IPS-20b (cell line): Measurements from ENCODE around the gene STX16.

Experiments
- H3K27ac ChIP-seq: one replicate; pipeline ENCODE4 v1.5.1; 2013; ENCODE audit warnings: low read length
- H3K27me3 ChIP-seq: 2 replicates; pipeline ENCODE4 v1.6.1; 2013; ENCODE audit warnings: mild to moderate bottlenecking, low read length, inconsistent platforms; ENCODE audit not compliant: insufficient read depth
- H3K36me3 ChIP-seq: 2 replicates; pipeline ENCODE4 v1.6.1; 2013; ENCODE audit warnings: low read depth, mild to moderate bottlenecking, inconsistent platforms, low read length, moderate library complexity; ENCODE audit not compliant: insufficient read depth
- H3K4me1 ChIP-seq: 2 replicates; pipeline ENCODE4 v1.6.1; 2013; ENCODE audit warnings: mild to moderate bottlenecking, control low read depth, inconsistent platforms, low read length, moderate library complexity; ENCODE audit not compliant: insufficient read depth
- H3K4me3 ChIP-seq: 2 replicates; pipeline ENCODE4 v1.5.1; 2013; ENCODE audit warnings: mild to moderate bottlenecking, low read length, inconsistent platforms
- H3K9ac ChIP-seq: 2 replicates; pipeline ENCODE4 v1.6.1; 2013; ENCODE audit warnings: low read depth, mild to moderate bottlenecking, inconsistent platforms, low read length, moderate library complexity
- H3K9me3 ChIP-seq: 2 replicates; pipeline ENCODE4 v1.6.1; 2013; ENCODE audit warnings: mild to moderate bottlenecking, low read depth, low read length, inconsistent platforms; ENCODE audit not compliant: insufficient read depth

STX16 gene

DNA sequence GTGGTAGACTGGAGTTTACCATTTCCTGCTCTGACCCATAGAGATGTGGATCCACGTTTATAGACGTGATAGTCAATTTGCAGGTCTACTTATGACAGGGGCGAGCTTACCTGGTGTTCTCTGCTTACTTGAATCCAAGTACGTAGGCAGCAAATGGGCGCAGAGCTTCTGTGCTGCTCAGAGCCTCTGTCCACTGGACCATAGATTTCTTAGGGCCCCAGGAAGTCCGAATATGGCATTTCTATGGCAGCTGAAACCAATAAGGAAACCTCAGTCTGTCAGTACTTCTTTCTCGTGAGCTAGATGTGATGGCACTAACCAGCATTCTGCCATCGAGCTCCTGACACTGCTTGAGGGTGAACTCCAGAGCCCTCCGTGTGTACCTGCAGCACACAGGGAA, 22.0 kb downstream of the STX16 start:
- peak overlapping the region; percentile 9 for H3K27ac ChIP-seq
- H3K36me3 ChIP-seq, result peaks cover 65% of the 10 kb centered on the region

DNA sequence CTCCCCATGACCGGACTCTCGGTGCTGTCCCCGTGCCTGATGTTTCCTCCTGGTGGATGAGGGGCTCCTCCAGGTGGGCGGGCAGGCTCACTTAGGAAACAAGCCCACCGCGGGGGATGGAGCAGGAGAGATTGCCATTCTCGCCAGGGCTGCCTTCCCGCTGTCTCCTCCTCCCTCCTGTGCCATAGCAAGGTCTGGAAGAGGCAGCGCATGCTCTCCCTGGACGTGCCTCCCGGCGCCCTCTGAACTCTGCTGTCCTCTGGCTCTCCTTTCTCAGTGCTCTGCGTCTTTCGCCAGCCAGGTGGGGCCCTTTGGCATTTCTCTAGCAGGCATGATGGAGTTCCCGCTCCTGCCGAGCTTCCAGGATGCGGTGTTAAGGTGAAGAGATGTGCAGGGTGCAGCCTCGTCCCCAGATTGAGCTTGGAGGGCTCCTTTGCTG, 24.1 kb downstream of the STX16 start:
- Histone ChIP-seq H3K4me1 (peaks cover 22% of the 10 kb centered on the region), H3K4me3 (no peak overlapping the region), H3K36me3 (peaks cover 79% of the 10 kb centered on the region), H3K27me3 (no peaks in the 10 kb centered on the region), H3K27ac (no peak overlapping the region), H3K9me3 (no peaks in the 10 kb centered on the region), H3K9ac (no peak overlapping the region)

More for the DNA sequence above, 22.0 kb downstream of the STX16 start:
- peaks cover 33% of the 10 kb centered on the region for H3K4me1 ChIP-seq
- H3K9ac ChIP-seq, result no peak overlapping the region
- H3K4me3 ChIP-seq, result no peak overlapping the region
- no peaks in the 10 kb centered on the region for H3K27me3 ChIP-seq
- H3K9me3 ChIP-seq, result no peaks in the 10 kb centered on the region

DNA sequence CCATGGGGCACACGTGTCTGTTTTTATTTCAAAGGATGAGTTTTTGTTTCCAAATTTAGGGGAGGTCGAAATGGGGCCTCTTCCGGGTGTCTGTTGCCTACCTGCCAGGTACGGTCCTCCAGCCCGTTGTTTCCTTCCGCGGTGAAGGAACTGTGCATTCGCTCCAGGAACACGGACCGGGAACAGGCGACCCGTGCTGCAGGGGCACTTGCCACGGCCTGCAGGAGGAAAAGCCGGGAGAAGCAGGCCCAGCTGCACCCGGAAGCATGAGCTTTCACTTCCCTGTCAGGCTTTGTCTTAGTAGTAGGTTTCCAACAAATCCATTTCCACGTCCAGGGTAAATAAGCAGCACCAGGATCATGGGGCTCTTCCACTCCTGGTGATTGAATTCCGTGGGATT, 24.6 kb downstream of the STX16 start:
- Histone ChIP-seq H3K27me3 (no peaks in the 10 kb centered on the region), H3K9ac (no peak overlapping the region), H3K4me1 (peaks cover 17% of the 10 kb centered on the region), H3K9me3 (no peaks in the 10 kb centered on the region), H3K4me3 (no peak overlapping the region), H3K27ac (peak overlapping the region; percentile 7), H3K36me3 (peaks cover 81% of the 10 kb centered on the region)

DNA sequence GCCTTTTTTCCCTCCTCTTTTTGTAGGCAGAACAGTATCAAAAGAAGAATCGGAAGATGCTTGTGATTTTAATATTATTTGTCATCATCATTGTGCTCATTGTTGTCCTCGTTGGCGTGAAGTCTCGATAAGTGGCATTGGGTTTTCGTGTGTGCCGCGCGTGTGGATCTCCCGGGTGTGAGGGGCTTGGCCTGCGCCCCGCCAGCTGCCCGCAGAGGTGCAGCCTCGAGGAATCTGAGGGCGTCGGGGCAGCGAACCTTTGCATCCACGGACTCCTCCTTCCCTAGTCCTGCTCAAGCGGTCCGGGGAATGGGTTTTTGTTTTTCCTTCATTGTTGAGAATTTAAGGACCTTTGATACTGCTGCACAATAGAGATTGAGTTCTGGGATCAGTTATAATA, 25.1 kb downstream of the STX16 start:
- no peak overlapping the region for H3K9ac ChIP-seq
- H3K27me3 ChIP-seq, result no peaks in the 10 kb centered on the region
- peaks cover 83% of the 10 kb centered on the region for H3K36me3 ChIP-seq
- peak overlapping the region; percentile 7 for H3K27ac ChIP-seq
- H3K4me3 ChIP-seq, result no peak overlapping the region
- H3K4me1 ChIP-seq, result peaks cover 12% of the 10 kb centered on the region
- H3K9me3 ChIP-seq, result no peaks in the 10 kb centered on the region

DNA sequence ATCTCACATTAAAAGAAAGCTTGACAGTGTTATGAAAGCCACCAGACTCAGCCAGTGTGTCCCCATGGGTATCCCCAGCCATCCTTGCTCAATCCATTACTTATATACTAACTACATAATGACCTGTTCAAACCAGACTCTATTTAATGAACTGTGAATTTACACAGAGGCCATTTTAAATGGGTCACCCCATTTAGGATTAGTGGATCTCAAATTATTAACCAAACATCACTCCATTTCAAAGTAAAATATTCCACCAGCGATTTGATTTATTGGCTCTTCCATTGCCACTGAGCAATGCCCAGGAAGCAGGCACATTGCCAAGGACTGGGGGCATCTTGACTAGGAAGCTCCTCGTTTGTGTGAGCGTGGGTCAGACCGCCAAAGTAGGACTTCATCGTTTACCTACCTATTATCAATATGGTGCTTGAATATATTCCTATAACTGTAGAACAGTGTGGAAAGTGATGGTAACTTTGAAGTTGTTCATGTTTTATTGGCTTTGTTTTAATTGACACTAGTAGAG, 26.1 kb downstream of the STX16 start:
- Histone ChIP-seq H3K4me1 (peaks cover 12% of the 10 kb centered on the region; the same call in 1 of the 2 replicates), H3K27ac (no peak overlapping the region), H3K9ac (no peak overlapping the region), H3K4me3 (no peak overlapping the region), H3K27me3 (no peaks in the 10 kb centered on the region), H3K9me3 (no peaks in the 10 kb centered on the region), H3K36me3 (peaks cover 81% of the 10 kb centered on the region)

DNA sequence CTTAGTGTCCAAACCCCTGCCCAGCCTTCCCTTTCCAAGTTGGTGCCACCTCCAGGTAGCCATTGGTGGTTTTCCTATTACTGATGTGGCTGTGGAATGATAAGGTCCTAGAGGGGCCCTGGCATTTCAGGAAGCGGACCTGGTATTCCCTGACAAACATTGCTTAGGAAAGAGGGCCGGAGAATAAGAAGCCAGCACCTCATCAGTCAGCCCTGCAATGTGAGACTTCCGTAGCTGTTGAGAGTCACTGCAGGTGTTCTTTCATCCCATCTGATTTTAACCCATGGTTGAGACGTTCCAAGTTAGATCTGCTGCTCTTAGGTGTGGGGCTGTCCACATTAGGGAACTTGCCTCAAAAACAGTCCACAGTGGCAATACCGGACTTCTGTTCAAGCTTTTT, 26.7 kb downstream of the STX16 start:
- Histone ChIP-seq H3K9ac (no peak overlapping the region), H3K4me1 (peaks cover 12% of the 10 kb centered on the region; the same call in 1 of the 2 replicates), H3K36me3 (peaks cover 75% of the 10 kb centered on the region), H3K4me3 (no peak overlapping the region), H3K27ac (no peak overlapping the region), H3K9me3 (no peaks in the 10 kb centered on the region), H3K27me3 (no peaks in the 10 kb centered on the region)

DNA sequence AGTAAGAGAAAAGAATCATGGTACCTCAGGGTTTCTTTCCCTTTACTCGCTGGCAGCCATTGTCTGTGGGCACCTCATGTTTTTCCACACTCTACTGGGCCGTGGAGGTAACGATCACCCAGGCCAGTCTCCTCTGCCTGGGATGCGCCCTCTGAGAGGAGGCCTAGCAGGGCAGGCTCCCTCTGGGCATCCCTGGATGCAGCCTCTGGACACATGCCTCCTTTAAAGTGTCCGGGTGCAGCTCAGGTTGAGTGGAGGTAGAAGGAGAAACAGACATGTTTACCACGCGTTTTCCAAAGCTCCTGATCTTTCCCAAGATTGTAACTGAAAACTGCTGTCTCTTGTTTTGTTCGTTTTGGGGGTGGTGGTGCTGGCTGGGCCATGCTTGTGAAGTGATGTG, 27.7 kb downstream of the STX16 start:
- peaks cover 65% of the 10 kb centered on the region for H3K36me3 ChIP-seq
- H3K4me3 ChIP-seq, result no peak overlapping the region
- H3K4me1 ChIP-seq, result peaks cover 12% of the 10 kb centered on the region; the same call in 1 of the 2 replicates
- no peaks in the 10 kb centered on the region for H3K27me3 ChIP-seq
- no peak overlapping the region for H3K27ac ChIP-seq
- H3K9me3 ChIP-seq, result no peaks in the 10 kb centered on the region
- no peak overlapping the region for H3K9ac ChIP-seq

DNA sequence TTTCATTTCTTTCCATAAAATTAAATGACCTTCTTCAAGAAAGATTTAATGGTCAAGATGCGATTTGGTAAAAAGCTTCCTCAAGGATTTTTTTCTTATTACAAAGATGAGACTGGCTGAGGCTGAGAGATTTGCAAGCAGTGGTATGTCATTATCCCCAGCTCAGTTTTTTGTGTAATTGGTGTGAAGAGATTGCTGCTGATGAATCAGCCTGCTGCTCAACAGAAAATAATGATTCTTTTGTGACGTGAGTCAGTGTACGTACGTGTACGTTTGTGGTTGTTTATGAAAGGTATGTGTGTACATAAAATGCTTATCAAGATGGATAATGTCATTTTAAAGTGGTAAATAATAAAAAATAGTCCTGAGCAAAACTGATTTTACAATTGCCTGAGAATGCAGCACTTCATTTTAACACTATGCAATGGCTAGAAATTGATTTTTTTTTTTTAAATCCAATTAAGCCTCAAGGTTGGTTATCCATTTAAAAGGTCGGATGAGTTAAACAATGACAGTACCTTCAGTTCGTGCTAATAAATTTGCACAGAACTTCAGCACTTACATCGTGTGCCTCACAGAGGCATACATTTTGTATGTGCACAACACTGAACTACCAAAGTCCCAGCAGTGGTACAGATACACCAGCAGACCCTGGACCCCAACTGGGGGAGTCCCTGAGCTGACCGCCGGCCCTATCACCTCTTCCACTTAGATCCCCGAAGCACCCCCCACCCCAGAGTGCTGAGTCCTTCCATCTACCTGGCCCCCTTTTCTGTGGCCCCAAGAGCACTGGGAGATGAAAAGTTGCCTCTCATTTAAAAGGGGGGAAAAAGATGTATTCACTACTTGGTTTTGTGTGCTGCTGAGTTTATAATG, 31.8 kb downstream of the STX16 start:
- Histone ChIP-seq H3K27me3 (no peaks in the 10 kb centered on the region), H3K27ac (no peak overlapping the region)

DNA sequence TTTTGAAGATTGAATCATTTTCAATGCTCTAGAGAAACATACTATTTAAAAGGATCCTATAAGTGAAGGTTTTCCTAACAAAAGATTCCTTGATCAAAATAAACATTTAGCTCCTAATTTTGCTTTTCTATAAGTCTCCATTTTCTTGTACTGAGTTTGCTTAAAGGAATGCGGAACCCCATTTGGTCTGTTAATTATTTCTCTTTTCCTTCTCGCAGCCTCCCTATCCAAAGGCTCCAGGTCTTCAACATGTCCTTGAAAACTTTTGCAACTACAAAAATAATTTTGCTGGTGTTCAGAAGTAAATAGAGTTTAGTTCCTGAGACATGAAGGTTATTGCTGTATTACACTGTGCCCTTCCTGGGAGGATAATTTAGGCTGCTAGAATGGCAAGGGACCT, 33.2 kb downstream of the STX16 start:
- Histone ChIP-seq H3K4me3 (no peak overlapping the region), H3K9me3 (no peaks in the 10 kb centered on the region), H3K36me3 (peaks cover 20% of the 10 kb centered on the region; the same call in 1 of the 2 replicates), H3K9ac (no peak overlapping the region), H3K27me3 (no peaks in the 10 kb centered on the region), H3K27ac (no peak overlapping the region), H3K4me1 (no peaks in the 10 kb centered on the region)

More for the DNA sequence above, 31.8 kb downstream of the STX16 start:
- H3K36me3 ChIP-seq, result peaks cover 27% of the 10 kb centered on the region; the same call in 1 of the 2 replicates
- no peaks in the 10 kb centered on the region for H3K9me3 ChIP-seq
- no peak overlapping the region for H3K9ac ChIP-seq
- peaks cover 3% of the 10 kb centered on the region; the same call in 1 of the 2 replicates for H3K4me1 ChIP-seq
- no peak overlapping the region for H3K4me3 ChIP-seq

DNA sequence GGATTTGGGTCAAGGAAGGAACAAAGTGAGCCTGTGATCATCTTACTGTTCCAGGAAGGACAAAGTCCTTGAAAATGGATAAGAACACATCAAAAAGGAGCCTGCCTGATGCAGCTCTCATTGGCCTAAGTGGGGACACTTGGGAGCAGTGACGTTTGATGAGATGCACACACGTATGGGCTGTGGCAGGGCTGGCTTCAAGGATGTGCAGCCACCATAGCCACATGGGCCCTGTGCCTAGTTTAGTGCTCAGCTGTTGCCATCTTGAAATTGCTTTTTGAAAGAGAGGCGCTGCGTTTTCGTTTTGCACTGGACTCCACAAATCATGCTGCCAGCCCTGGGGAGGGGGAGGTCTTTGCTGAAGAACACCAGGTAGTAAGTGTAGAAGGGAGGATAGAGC, 34.9 kb downstream of the STX16 start:
- Histone ChIP-seq H3K4me1 (peaks cover 4% of the 10 kb centered on the region), H3K27ac (no peak overlapping the region), H3K9ac (no peak overlapping the region), H3K36me3 (peaks cover 4% of the 10 kb centered on the region; the same call in 1 of the 2 replicates), H3K4me3 (no peak overlapping the region), H3K27me3 (no peaks in the 10 kb centered on the region), H3K9me3 (no peaks in the 10 kb centered on the region)

DNA sequence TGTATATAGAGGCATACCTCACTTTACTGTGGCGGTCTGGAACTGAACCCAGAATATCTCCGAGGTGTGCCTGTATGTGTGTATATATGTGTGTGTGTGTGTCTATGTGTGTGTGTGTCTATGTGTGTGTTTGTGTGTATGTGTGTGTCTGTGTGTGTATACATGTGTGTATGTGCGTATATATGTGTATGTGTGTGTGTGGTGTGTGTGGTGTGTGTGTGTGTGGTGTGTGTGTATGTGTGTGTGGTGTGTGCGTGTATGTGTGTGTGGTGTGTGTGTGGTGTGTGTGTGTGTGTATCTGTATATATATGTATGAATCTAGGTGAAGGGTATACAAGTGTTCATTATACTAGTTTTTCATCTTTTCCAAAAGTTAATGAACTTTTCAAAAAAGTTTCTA, 37.3 kb downstream of the STX16 start:
- H3K9me3 ChIP-seq, result no peaks in the 10 kb centered on the region
- H3K9ac ChIP-seq, result no peak overlapping the region
- H3K4me1 ChIP-seq, result peaks cover 8% of the 10 kb centered on the region
- H3K27ac ChIP-seq, result no peak overlapping the region
- H3K36me3 ChIP-seq, result no peaks in the 10 kb centered on the region
- H3K4me3 ChIP-seq, result no peak overlapping the region
- H3K27me3 ChIP-seq, result no peaks in the 10 kb centered on the region

DNA sequence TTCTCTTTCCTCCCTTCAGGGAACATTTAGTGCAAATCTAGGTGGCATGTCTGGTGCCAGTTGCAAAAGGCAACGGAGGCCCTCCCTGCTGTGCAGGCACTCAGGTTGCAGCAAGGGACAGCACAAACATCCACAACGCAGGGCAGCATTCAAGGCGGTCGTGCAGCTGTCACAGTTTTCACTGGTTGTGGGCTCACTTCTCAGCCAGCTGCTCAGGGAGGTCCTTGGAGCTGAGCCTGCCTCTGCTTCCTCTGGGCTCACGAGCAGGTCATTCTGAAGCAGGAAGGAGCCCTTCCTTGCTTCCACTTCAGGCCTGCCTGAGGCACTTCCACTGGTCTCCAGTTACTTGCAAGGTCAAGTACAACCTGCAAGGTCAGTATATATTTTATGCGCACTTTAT, 37.8 kb downstream of the STX16 start:
- Histone ChIP-seq H3K9ac (no peak overlapping the region), H3K4me3 (no peak overlapping the region)

More for the DNA sequence above, 37.8 kb downstream of the STX16 start:
- no peaks in the 10 kb centered on the region for H3K9me3 ChIP-seq
- H3K27me3 ChIP-seq, result no peaks in the 10 kb centered on the region
- H3K36me3 ChIP-seq, result no peaks in the 10 kb centered on the region
- H3K27ac ChIP-seq, result no peak overlapping the region
- peaks cover 8% of the 10 kb centered on the region for H3K4me1 ChIP-seq
